Activated T-cell treated with anti-CD3 and anti-CD28 coated beads, Interleukin-2, amount 50 U/mL, for 72 hours (primary cell): ENCODE data around the gene OTOA. TPM values are rescaled to one million over a fixed set of nuclear protein-coding genes. Genes with fewer than 3 reads are reported as not detected.
"Not testable (repeated sequence)": the region's sequence is repeated elsewhere in the genome, so short reads cannot be mapped to it uniquely, and the experiment has no call there.

Experiments
- ATAC-seq, 2 donors: fragments of 150-1000 bp; cut with Tn5 transposase; replicated peaks in 1 of 2; 2 replicates each; pipeline ENCODE4 v1.10.0; 2021; ENCODE audit warnings: moderate library complexity in 2 of 2, mild to moderate bottlenecking in 1 of 2
- DNase-seq, 2 donors: peaks; one replicate each; pipeline ENCODE4 v3.0.0; 2021 to 2022; ENCODE audit warnings: mixed read lengths in 1 of 2
- H3K27ac Mint-ChIP-seq: one replicate; pipeline ENCODE4 v1.8.0; 2022; ENCODE audit warnings: mild to moderate bottlenecking, moderate library complexity, mixed read lengths
- H3K27me3 Mint-ChIP-seq: one replicate; pipeline ENCODE4 v1.8.0; 2022; ENCODE audit warnings: low read depth, mixed read lengths
- H3K36me3 Mint-ChIP-seq, 2 donors: one replicate each; pipeline ENCODE4 v1.8.0; 2022; ENCODE audit warnings: mixed read lengths in 2 of 2, mild to moderate bottlenecking in 1 of 2; ENCODE audit not compliant: insufficient read depth in 2 of 2
- H3K4me1 Mint-ChIP-seq: one replicate; pipeline ENCODE4 v1.8.0; 2022; ENCODE audit warnings: low read depth, mixed read lengths
- H3K4me3 Mint-ChIP-seq, 2 donors: one replicate each; pipeline ENCODE4 v1.8.0; 2022; ENCODE audit warnings: mild to moderate bottlenecking in 2 of 2, mixed read lengths in 2 of 2, moderate library complexity in 2 of 2
- H3K9me3 Mint-ChIP-seq, 2 donors: one replicate each; pipeline ENCODE4 v1.8.0; 2022; ENCODE audit warnings: mixed read lengths in 2 of 2
- total RNA-seq, 2 donors: library from RNA; stranded (reverse); gene quantifications; one replicate each; pipeline ENCODE4 v1.2.3, GENCODE V29; 2022

OTOA gene
- total RNA-seq, 2 donors from 2014 or later: 0.43 to 0.58 TPM

- no peak for DNase-seq
- Mint-ChIP-seq H3K9me3 (no peaks in the 10 kb centered on the region), H3K27ac (no peak overlapping the region), H3K36me3 (no peaks in the 10 kb centered on the region), H3K4me3 (no peak overlapping the region), H3K27me3 (no peaks in the 10 kb centered on the region), H3K4me1 (no peaks in the 10 kb centered on the region)
- ATAC-seq: no peak
Measured at GRCh38 chr16:21698169-21699032, 34.6 kb downstream of the OTOA start.

- peak in 1 of 2 donors; percentile 60 for ATAC-seq
- H3K4me3 Mint-ChIP-seq: no peak overlapping the region
- no peak overlapping the region for H3K27ac Mint-ChIP-seq
- no peaks in the 10 kb centered on the region for H3K36me3 Mint-ChIP-seq
- no peak for DNase-seq
- no peaks in the 10 kb centered on the region for H3K9me3 Mint-ChIP-seq
- no peaks in the 10 kb centered on the region for H3K4me1 Mint-ChIP-seq
- H3K27me3 Mint-ChIP-seq: no peaks in the 10 kb centered on the region
Measured at GRCh38 chr16:21701271-21701670, 37.5 kb downstream of the OTOA start.

GRCh38 chr16:21702276-21702675 lies 38.5 kb downstream of the OTOA start:
- Mint-ChIP-seq H3K27me3 (no peaks in the 10 kb centered on the region), H3K9me3 (no peaks in the 10 kb centered on the region), H3K4me1 (no peaks in the 10 kb centered on the region), H3K4me3 (no peak overlapping the region), H3K36me3 (no peaks in the 10 kb centered on the region), H3K27ac (no peak overlapping the region)
- DNase-seq (no peak), ATAC-seq (no peak)

GRCh38 chr16:21703156-21703555 lies 39.4 kb downstream of the OTOA start:
- DNase-seq (no peak), ATAC-seq (no peak)
- Mint-ChIP-seq H3K27me3 (no peaks in the 10 kb centered on the region), H3K36me3 (no peaks in the 10 kb centered on the region), H3K27ac (no peak overlapping the region), H3K9me3 (no peaks in the 10 kb centered on the region), H3K4me3 (no peak overlapping the region), H3K4me1 (no peaks in the 10 kb centered on the region)

- Mint-ChIP-seq H3K36me3 (no peaks in the 10 kb centered on the region), H3K27me3 (no peaks in the 10 kb centered on the region), H3K4me1 (no peaks in the 10 kb centered on the region), H3K9me3 (no peaks in the 10 kb centered on the region), H3K27ac (no peak overlapping the region), H3K4me3 (no peak overlapping the region)
- no peak for DNase-seq
- no peak for ATAC-seq
Measured at GRCh38 chr16:21703589-21704174, 39.9 kb downstream of the OTOA start.

- Mint-ChIP-seq H3K27ac (no peak overlapping the region), H3K27me3 (no peaks in the 10 kb centered on the region), H3K9me3 (no peaks in the 10 kb centered on the region), H3K36me3 (no peaks in the 10 kb centered on the region), H3K4me1 (no peaks in the 10 kb centered on the region), H3K4me3 (no peak overlapping the region)
- DNase-seq (no peak), ATAC-seq (no peak)
Measured at GRCh38 chr16:21704266-21704665, 40.5 kb downstream of the OTOA start.

- no peaks in the 10 kb centered on the region for H3K9me3 Mint-ChIP-seq
- no peak overlapping the region for H3K27ac Mint-ChIP-seq
- H3K4me3 Mint-ChIP-seq: no peak overlapping the region
- H3K4me1 Mint-ChIP-seq: no peaks in the 10 kb centered on the region
- H3K36me3 Mint-ChIP-seq: no peaks in the 10 kb centered on the region
- DNase-seq (no peak), ATAC-seq (no peak)
- no peaks in the 10 kb centered on the region for H3K27me3 Mint-ChIP-seq
Measured at GRCh38 chr16:21704733-21705132, 41.0 kb downstream of the OTOA start.

- no peaks in the 10 kb centered on the region for H3K27me3 Mint-ChIP-seq
- no peak overlapping the region for H3K27ac Mint-ChIP-seq
- H3K4me3 Mint-ChIP-seq: no peak overlapping the region
- no peaks in the 10 kb centered on the region for H3K36me3 Mint-ChIP-seq
- peak; percentile 64 to 73 for ATAC-seq
- no peaks in the 10 kb centered on the region for H3K4me1 Mint-ChIP-seq
- H3K9me3 Mint-ChIP-seq: no peaks in the 10 kb centered on the region
- DNase-seq: peak; percentile 84 to 88
Measured at GRCh38 chr16:21708533-21709115, 44.9 kb downstream of the OTOA start.

GRCh38 chr16:21710938-21711337 lies 47.2 kb downstream of the OTOA start:
- no peak for DNase-seq
- no peak overlapping the region for H3K27ac Mint-ChIP-seq
- no peak for ATAC-seq
- H3K9me3 Mint-ChIP-seq: no peaks in the 10 kb centered on the region
- H3K27me3 Mint-ChIP-seq: no peaks in the 10 kb centered on the region
- no peaks in the 10 kb centered on the region for H3K4me1 Mint-ChIP-seq
- H3K36me3 Mint-ChIP-seq: no peaks in the 10 kb centered on the region
- H3K4me3 Mint-ChIP-seq: no peak overlapping the region

- Mint-ChIP-seq H3K27ac (peak overlapping the region; percentile 36), H3K9me3 (no peaks in the 10 kb centered on the region), H3K4me1 (no peaks in the 10 kb centered on the region), H3K27me3 (no peaks in the 10 kb centered on the region), H3K36me3 (no peaks in the 10 kb centered on the region), H3K4me3 (peak overlapping the region in 1 of 2 donors; percentile 2)
- peak in 1 of 2 donors; percentile 51 for ATAC-seq
- no peak for DNase-seq
Measured at GRCh38 chr16:21713549-21714368, 50.0 kb downstream of the OTOA start.

GRCh38 chr16:21714369-21714618 lies 50.5 kb downstream of the OTOA start:
- H3K4me3 Mint-ChIP-seq: peak overlapping the region in 1 of 2 donors; percentile 2

GRCh38 chr16:21717608-21718007 lies 53.8 kb downstream of the OTOA start:
- Mint-ChIP-seq H3K9me3 (no peaks in the 10 kb centered on the region), H3K36me3 (no peaks in the 10 kb centered on the region), H3K4me3 (no peak overlapping the region), H3K27ac (no peak overlapping the region), H3K4me1 (peaks cover 5% of the 10 kb centered on the region), H3K27me3 (peaks cover 6% of the 10 kb centered on the region)
- no peak for DNase-seq
- ATAC-seq: no peak

More at GRCh38 chr16:21714369-21714618, 50.5 kb downstream of the OTOA start:
- not testable (repeated sequence) for DNase-seq, ATAC-seq, H3K36me3 Mint-ChIP-seq, H3K9me3 Mint-ChIP-seq, H3K27me3 Mint-ChIP-seq, H3K4me1 Mint-ChIP-seq
- H3K27ac Mint-ChIP-seq: peak overlapping the region; percentile 36

GRCh38 chr16:21719283-21719682 lies 55.5 kb downstream of the OTOA start:
- ATAC-seq (no peak), DNase-seq (no peak)
- H3K27ac Mint-ChIP-seq: no peak overlapping the region
- peaks cover 2 to 3% of the 10 kb centered on the region in 2 donors for H3K9me3 Mint-ChIP-seq
- peaks cover 6% of the 10 kb centered on the region for H3K27me3 Mint-ChIP-seq
- H3K4me3 Mint-ChIP-seq: no peak overlapping the region
- peaks cover 0 to 2% of the 10 kb centered on the region in 2 donors for H3K36me3 Mint-ChIP-seq
- peaks cover 13% of the 10 kb centered on the region for H3K4me1 Mint-ChIP-seq
